T-helper 17 cell (primary cell): ENCODE measurements around the gene SCAPER. TPM values are rescaled to one million over a fixed set of nuclear protein-coding genes. Genes with fewer than 3 reads are reported as not detected.
A peak's percentile ranks its signal among the peaks of the same experiment; 100 is the strongest.
"Not testable (repeated sequence)": the region's sequence is repeated elsewhere in the genome, so short reads cannot be mapped to it uniquely, and the experiment has no call there.

Experiments used
- ATAC-seq: fragments of 150-1000 bp; cut with Tn5 transposase; 2 replicates; pipeline ENCODE4 v1.10.0; 2021; ENCODE audit warnings: mild to moderate bottlenecking, moderate library complexity
- DNase-seq, 3 donors: peaks; one replicate each; pipeline versions ENCODE4 v3.0.0 to v3.0.0-alpha.2; 2020 to 2021
- H3K9me3 ChIP-seq: one replicate; pipeline ENCODE4 v1.7.0; 2013; ENCODE audit warnings: low read length, mild to moderate bottlenecking; ENCODE audit not compliant: control insufficient read depth, poor library complexity, severe bottlenecking
- H3K27ac Mint-ChIP-seq: one replicate; pipeline ENCODE4 v1.8.0; 2022; ENCODE audit warnings: mild to moderate bottlenecking, moderate library complexity, mixed read lengths
- H3K27me3 Mint-ChIP-seq: one replicate; pipeline ENCODE4 v1.8.0; 2022; ENCODE audit warnings: mixed read lengths
- H3K36me3 Mint-ChIP-seq: one replicate; pipeline ENCODE4 v1.8.0; 2022; ENCODE audit warnings: low read depth, mixed read lengths
- H3K4me1 Mint-ChIP-seq: one replicate; pipeline ENCODE4 v1.8.0; 2022; ENCODE audit warnings: mild to moderate bottlenecking, mixed read lengths
- H3K4me3 Mint-ChIP-seq: one replicate; pipeline ENCODE4 v1.8.0; 2022; ENCODE audit warnings: mild to moderate bottlenecking, moderate library complexity, mixed read lengths
- total RNA-seq, 4 donors: library from RNA in 2 of 4; stranded (reverse) in 2 of 4; gene quantifications; one replicate each; pipeline ENCODE4 v1.2.3 and lab custom pipeline; 2022 to 2026

The SCAPER gene
- total RNA-seq, 2 donors from 2014 or later = 33.7 to 36.6 TPM

DNA sequence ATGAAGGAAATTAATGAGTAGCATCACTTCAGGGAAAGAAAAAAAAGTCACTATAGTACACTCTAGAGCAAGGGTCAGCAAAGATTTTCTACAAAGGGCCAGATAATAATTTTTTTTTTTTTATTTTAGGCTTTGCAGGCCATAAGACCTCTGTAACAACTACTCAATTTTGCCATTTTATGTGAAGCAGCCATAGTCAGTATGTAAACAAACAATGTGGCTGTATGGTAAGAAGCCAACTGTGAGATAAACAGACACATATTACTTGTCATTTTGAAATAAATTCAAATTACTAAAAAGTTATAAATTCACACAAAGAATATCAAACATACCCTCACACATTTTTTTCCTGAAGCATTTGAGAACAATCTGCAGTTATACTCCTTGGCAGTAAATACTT, 40.6 kb downstream of the SCAPER start:
- ATAC-seq = no peak
- no peaks in the 10 kb centered on the region for H3K27me3 Mint-ChIP-seq

DNA sequence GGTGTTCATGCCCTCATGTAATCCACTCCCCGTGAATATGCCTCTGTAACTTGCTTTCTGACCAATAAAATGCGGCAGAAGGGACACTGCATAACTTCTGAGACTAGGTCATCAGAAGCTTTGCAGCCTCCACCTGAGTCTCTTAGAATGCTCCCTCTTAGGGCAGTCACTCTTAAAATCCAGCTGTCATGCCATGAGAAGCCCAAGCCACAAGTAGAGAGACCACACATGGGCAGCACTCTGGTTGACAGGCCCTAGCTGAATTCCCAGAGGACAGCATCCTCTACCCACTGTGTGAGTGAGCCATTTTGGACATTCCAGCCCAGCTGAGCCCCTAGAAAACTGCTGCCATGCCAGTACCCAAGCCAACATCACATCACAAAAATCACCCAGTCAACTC, 41.4 kb downstream of the SCAPER start:
- H3K27me3 Mint-ChIP-seq = no peaks in the 10 kb centered on the region
- H3K4me3 Mint-ChIP-seq = no peak overlapping the region
- no peaks in the 10 kb centered on the region for H3K36me3 Mint-ChIP-seq
- no peaks in the 10 kb centered on the region for H3K9me3 ChIP-seq
- H3K4me1 Mint-ChIP-seq = peaks cover 30% of the 10 kb centered on the region
- H3K27ac Mint-ChIP-seq = no peak overlapping the region
- ATAC-seq (no peak), DNase-seq (no peak)

More for the DNA sequence above, 40.6 kb downstream of the SCAPER start:
- Mint-ChIP-seq H3K36me3 (no peaks in the 10 kb centered on the region), H3K4me3 (no peak overlapping the region), H3K27ac (no peak overlapping the region), H3K4me1 (peaks cover 32% of the 10 kb centered on the region)
- no peaks in the 10 kb centered on the region for H3K9me3 ChIP-seq
- no peak for DNase-seq

DNA sequence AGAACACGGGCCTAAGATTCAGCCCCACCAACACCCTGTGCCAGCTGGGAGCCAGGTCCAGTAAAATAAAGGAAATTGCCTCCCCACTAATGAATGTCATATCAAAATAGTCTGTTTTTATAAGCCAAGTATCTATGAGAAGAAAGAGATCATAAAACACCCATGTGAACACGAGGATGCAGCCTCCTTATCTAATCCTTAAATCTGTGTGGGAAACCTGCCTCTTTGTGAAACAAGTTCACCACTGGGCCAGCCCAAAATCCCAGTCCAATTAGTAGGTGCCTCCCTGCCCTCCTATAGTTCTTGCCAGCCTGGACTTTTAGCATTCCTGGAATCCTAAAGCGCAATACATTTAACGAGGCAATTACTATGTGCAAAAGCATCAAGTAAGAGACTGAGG, 42.0 kb downstream of the SCAPER start:
- no peak for DNase-seq
- Mint-ChIP-seq H3K36me3 (no peaks in the 10 kb centered on the region), H3K4me1 (peaks cover 30% of the 10 kb centered on the region), H3K27ac (no peak overlapping the region), H3K27me3 (no peaks in the 10 kb centered on the region), H3K4me3 (no peak overlapping the region)
- no peak for ATAC-seq
- H3K9me3 ChIP-seq = no peaks in the 10 kb centered on the region

DNA sequence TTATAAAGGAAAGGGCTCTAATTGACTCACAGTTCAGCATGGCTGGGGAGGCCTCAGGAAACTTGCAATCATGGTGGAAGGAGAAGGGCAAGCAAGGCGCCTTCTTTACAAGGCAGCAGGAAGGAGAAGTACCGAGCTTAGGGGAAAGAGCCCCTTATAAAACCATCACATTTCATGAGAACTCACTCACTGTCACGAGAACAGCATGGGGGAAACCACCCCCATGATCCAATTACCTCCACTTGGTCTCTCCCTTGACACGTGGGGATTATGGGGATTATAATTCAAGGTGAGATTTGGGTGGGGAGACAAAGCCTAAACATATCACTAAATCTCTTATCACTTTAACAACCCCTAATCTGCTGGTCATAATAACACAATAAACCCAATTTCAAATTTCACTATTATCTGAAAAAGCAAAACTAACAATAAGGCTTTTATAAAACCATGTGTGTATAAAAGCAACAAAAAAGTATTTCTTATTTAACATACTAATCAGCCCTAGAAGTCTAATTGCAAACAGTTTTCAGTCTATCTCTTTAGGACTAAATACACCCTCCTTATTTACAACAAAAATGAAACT, 43.2 kb downstream of the SCAPER start:
- H3K4me1 Mint-ChIP-seq = peaks cover 24% of the 10 kb centered on the region
- no peaks in the 10 kb centered on the region for H3K27me3 Mint-ChIP-seq
- DNase-seq (no peak), ATAC-seq (no peak)
- H3K36me3 Mint-ChIP-seq = no peaks in the 10 kb centered on the region
- H3K4me3 Mint-ChIP-seq = no peak overlapping the region
- H3K9me3 ChIP-seq = no peaks in the 10 kb centered on the region
- no peak overlapping the region for H3K27ac Mint-ChIP-seq

DNA sequence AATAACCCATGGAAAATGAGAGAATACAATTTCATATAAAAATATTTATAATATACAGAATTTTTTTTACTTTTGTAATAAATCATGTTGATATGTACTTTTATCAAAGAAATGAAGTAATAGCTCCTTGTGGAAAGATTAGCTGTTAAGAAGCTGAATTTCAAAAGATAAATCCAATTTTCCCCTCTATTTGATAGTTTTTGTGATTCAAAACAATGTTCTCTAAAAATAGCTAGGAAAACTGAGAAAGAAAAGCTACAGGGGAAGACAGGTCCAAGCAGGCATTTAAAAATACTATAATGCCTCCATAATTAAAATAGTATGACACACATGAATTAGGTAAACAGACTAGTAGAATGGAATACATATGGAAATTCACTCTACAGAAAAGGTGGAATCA, 44.9 kb downstream of the SCAPER start:
- ATAC-seq (no peak), DNase-seq (no peak)
- H3K27me3 Mint-ChIP-seq = no peaks in the 10 kb centered on the region
- H3K27ac Mint-ChIP-seq = no peak overlapping the region
- H3K4me1 Mint-ChIP-seq = peaks cover 16% of the 10 kb centered on the region
- H3K9me3 ChIP-seq = no peaks in the 10 kb centered on the region
- H3K36me3 Mint-ChIP-seq = no peaks in the 10 kb centered on the region
- no peak overlapping the region for H3K4me3 Mint-ChIP-seq

DNA sequence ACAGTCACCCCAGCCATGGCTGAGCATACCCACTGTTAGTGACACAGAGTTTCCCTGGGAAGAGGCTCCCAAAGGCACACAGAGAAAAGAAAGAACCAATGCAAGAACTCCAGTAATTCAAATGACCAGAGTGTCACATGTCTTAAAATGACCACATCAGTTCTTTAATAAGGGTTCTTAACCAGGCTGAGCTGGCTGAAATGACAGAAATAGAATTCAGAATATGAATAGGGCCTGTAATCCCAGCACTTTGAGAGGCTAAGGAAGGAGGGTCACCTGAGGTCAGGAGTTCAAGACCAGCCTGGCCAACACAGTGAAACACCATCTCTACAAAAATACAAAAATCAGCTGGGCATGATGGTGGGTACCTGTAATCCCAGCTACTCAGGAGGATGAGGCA, 54.8 kb downstream of the SCAPER start:
- H3K4me1 Mint-ChIP-seq, H3K9me3 ChIP-seq, DNase-seq, H3K27me3 Mint-ChIP-seq, H3K4me3 Mint-ChIP-seq, ATAC-seq, H3K27ac Mint-ChIP-seq: not testable (repeated sequence)
- H3K36me3 Mint-ChIP-seq = peaks cover 17% of the 10 kb centered on the region

DNA sequence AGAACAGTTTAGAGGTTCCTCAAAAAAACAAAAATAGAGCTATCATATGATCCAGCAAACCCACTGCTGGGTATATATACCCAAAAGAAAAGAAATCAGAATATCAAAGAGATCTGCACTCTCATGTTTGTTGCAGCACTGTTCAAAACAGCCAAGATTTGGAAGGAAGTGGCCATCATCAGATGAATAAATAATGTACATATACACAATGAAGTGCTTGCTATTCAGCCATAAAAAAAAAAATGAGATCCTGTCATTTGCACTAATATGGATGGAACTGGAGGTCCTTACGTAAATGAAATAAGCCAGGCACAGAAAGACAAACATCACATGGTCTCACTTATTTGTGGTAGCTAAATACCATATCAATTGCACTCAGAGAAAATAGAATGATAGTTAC, 58.4 kb downstream of the SCAPER start:
- DNase-seq (no peak), ATAC-seq (no peak)
- Mint-ChIP-seq H3K4me3 (no peak overlapping the region), H3K27me3 (no peaks in the 10 kb centered on the region), H3K27ac (no peak overlapping the region), H3K4me1 (peaks cover 19% of the 10 kb centered on the region), H3K36me3 (peaks cover 6% of the 10 kb centered on the region)
- no peaks in the 10 kb centered on the region for H3K9me3 ChIP-seq

DNA sequence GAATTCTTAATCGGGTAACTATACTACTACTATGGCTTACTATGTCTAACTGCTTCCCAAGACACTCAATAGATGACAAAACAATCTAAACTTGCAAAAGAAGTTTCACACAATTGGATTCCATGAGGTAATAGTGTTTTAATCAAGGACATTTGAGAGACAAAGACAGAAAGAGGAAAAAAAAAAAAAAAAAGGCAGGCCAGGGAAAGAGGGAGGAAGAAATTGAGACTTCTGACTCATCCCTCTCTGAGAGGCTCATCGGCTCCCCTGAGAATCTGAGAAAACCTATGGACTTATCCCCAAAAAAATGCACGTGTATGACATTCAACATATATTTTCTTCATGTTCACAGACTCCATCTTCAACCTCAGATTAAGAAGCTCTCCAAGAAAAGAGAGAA, 61.0 kb downstream of the SCAPER start:
- H3K27ac Mint-ChIP-seq = peak overlapping the region; percentile 16
- H3K27me3 Mint-ChIP-seq = no peaks in the 10 kb centered on the region
- no peaks in the 10 kb centered on the region for H3K9me3 ChIP-seq
- peaks cover 6% of the 10 kb centered on the region for H3K36me3 Mint-ChIP-seq
- H3K4me1 Mint-ChIP-seq = peaks cover 19% of the 10 kb centered on the region
- no peak for ATAC-seq
- no peak overlapping the region for H3K4me3 Mint-ChIP-seq
- no peak for DNase-seq

DNA sequence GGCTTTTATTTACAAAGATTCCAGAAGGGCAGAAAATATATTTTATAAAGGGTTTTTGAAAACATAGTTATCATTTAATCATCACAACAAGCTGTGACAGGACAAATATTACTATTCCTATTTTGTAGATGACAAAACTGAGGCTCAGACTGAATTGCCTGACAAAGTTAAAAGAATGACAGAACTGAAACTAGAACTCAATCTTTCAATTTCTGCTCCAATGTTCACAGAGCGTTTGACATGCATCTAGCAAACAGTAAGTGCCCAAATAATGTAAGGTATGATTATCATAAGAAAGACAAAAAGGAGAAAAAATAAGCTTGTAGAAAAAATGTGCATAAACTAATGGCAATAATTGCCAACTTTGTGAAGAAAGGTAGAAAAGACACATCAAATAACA, 61.9 kb downstream of the SCAPER start:
- Mint-ChIP-seq H3K4me1 (peaks cover 19% of the 10 kb centered on the region), H3K27me3 (no peaks in the 10 kb centered on the region), H3K27ac (no peak overlapping the region), H3K36me3 (peaks cover 6% of the 10 kb centered on the region), H3K4me3 (no peak overlapping the region)
- DNase-seq = no peak
- no peak for ATAC-seq
- H3K9me3 ChIP-seq = no peaks in the 10 kb centered on the region

DNA sequence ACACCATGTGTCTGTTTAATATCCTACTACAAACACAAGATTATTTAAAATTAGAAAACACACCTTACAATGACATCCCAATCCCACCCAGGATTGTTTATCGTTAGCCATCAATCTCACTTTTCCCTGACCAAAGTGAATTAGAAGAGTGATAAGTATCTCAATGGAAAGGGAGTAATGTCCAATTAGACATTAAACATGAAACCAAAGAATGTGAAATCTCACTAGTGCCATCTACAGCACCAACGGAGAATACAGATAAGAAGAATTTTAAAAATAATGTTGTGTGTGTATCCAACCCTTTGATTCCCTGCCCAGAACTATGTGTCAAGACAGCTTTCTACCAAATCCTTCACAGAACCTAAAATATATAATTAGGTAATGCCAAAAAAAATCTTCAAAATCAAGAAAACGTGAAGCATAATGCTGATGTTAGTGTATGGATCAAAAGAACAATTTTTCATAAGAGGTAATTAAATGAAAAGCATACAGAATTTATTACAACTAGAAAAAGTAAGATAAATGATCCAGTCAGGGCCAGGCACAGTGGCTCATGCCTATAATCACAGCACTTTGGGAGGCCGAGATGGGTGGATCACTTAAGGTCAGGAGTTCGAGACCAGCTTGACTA, 64.2 kb downstream of the SCAPER start:
- DNase-seq = no peak
- Mint-ChIP-seq H3K27ac (no peak overlapping the region), H3K4me3 (no peak overlapping the region)

DNA sequence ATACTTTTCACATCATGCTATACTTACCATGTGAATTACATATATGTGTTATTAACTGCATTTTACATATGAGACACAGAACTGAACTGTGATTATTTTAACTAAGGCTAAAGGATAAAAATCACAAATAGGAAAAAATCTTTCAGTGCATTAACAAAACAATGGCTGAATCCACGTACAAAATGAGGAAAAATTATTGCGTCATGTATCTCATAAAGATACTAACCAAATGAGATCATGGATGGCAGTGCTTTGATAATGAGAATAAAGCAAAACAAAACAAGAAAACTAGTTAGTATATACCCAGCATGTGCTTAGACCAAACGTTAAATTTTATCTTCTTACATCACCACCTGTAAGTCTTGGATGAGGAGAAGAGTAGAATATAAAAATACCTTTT, 66.0 kb downstream of the SCAPER start:
- H3K27me3 Mint-ChIP-seq = no peaks in the 10 kb centered on the region
- no peaks in the 10 kb centered on the region for H3K9me3 ChIP-seq
- no peak overlapping the region for H3K27ac Mint-ChIP-seq
- DNase-seq (no peak), ATAC-seq (no peak)
- H3K4me1 Mint-ChIP-seq = peaks cover 10% of the 10 kb centered on the region
- H3K4me3 Mint-ChIP-seq = no peak overlapping the region
- peaks cover 9% of the 10 kb centered on the region for H3K36me3 Mint-ChIP-seq

More for the DNA sequence above, 64.2 kb downstream of the SCAPER start:
- no peaks in the 10 kb centered on the region for H3K9me3 ChIP-seq
- H3K4me1 Mint-ChIP-seq = peaks cover 14% of the 10 kb centered on the region
- ATAC-seq = no peak
- no peaks in the 10 kb centered on the region for H3K27me3 Mint-ChIP-seq
- peaks cover 7% of the 10 kb centered on the region for H3K36me3 Mint-ChIP-seq

DNA sequence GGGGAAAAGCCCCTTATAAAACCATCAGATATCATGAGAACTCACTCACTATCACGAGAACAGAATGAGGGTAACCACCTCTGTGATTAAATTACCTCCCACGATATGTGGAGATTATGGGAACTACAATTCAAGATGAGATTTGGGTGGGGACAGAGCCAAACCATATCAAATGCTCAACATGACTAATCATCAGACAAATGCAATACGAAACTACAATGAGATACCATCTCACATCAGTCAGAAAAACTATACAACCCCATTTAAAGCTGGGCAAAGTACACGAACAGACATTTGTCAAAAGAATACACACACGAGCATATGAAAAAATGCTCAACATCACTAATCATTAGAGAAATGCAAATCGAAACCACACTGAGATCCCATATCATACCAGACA, 67.7 kb downstream of the SCAPER start:
- ATAC-seq (no peak), DNase-seq (no peak)
- Mint-ChIP-seq H3K4me3 (no peak overlapping the region), H3K27ac (no peak overlapping the region), H3K36me3 (peaks cover 13% of the 10 kb centered on the region), H3K4me1 (peaks cover 5% of the 10 kb centered on the region), H3K27me3 (no peaks in the 10 kb centered on the region)
- H3K9me3 ChIP-seq = no peaks in the 10 kb centered on the region

DNA sequence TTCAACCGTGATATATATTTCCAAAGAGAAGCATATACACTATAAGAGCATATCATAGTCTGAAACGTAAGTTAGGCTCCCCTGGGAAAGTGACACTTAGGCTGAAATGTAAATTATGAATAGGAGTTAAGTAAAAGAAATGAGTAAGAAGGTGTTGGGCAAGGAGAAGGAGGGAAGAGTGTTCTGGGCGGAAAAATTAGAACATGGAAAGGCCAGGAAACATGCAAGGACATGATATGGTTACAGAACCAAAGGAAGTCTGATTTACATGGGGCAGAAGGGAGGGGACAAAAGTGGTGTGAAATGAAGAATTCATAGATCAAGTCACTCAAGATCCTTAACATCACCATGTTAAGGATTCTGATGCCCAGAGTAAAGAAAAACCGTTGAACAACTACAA, 75.2 kb downstream of the SCAPER start:
- ATAC-seq (no peak), DNase-seq (no peak)
- no peaks in the 10 kb centered on the region for H3K9me3 ChIP-seq
- H3K4me1 Mint-ChIP-seq = peaks cover 4% of the 10 kb centered on the region
- H3K27me3 Mint-ChIP-seq = no peaks in the 10 kb centered on the region
- H3K27ac Mint-ChIP-seq = no peak overlapping the region
- H3K36me3 Mint-ChIP-seq = peaks cover 10% of the 10 kb centered on the region
- no peak overlapping the region for H3K4me3 Mint-ChIP-seq

DNA sequence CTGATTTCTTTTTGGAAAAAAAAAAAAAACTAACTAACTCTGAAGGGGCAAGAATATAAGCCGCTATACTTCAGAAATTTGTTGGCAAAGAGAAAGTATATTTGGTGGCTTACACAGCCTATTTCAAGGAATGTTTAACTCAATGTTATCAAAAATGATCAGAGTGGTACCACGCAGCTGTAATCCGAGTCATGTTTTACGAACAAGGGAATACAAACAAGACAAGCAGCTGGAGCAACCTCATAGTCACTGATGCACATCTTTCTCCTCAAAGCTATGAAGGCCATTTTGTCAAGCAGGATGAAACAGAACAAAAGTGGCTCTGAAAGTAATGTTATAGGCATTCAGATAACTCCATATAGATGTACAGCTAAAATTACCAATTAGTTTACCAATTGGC, 81.2 kb downstream of the SCAPER start:
- no peaks in the 10 kb centered on the region for H3K27me3 Mint-ChIP-seq
- DNase-seq = no peak
- no peaks in the 10 kb centered on the region for H3K9me3 ChIP-seq
- no peaks in the 10 kb centered on the region for H3K36me3 Mint-ChIP-seq
- no peak for ATAC-seq
- peaks cover 22% of the 10 kb centered on the region for H3K4me1 Mint-ChIP-seq
- no peak overlapping the region for H3K4me3 Mint-ChIP-seq
- no peak overlapping the region for H3K27ac Mint-ChIP-seq
